WTC11 (cell line): Measurements from ENCODE around the gene IGSF9B. TPM values are rescaled to one million over a fixed set of nuclear protein-coding genes. Genes with fewer than 3 reads are reported as not detected.

ENCODE experiments used
- ATAC-seq: fragments of 200-7000 bp; cut with Tn5 transposase; 2 replicates; pipeline ENCODE4 v1.10.0; 2021; ENCODE audit warnings: mild to moderate bottlenecking, moderate library complexity
- CTCF ChIA-PET: fragments of 300-600 bp; sonication (Branson Sonifier 250); formaldehyde crosslinking; loops from one replicate; lab custom pipeline; 2021; ENCODE audit warnings: antibody characterized with exemption; lab: Charles Lee
- POLR2A ChIA-PET: fragments of 350-600 bp; sonication (Branson Sonifier 250); formaldehyde crosslinking; loops from one replicate; lab custom pipeline; 2021; ENCODE audit warnings: antibody characterized with exemption; lab: Charles Lee
- DNase-seq: peaks from one replicate; pipeline ENCODE4 v3.0.0; 2021; ENCODE audit warnings: low spot score
- H3K27ac Mint-ChIP-seq: 2 replicates; pipeline ENCODE4 v1.8.0; 2021; ENCODE audit warnings: mixed read lengths
- H3K27me3 Mint-ChIP-seq: 2 replicates; pipeline ENCODE4 v1.8.0; 2021; ENCODE audit warnings: low read depth, mild to moderate bottlenecking, moderate library complexity, mixed read lengths
- H3K36me3 Mint-ChIP-seq: 2 replicates; pipeline ENCODE4 v1.8.0; 2021; ENCODE audit warnings: mixed read lengths
- H3K4me1 Mint-ChIP-seq: 2 replicates; pipeline ENCODE4 v1.8.0; 2022; ENCODE audit warnings: mixed read lengths
- H3K4me3 Mint-ChIP-seq: 2 replicates; pipeline ENCODE4 v1.8.0; 2021; ENCODE audit warnings: mild to moderate bottlenecking, moderate library complexity, mixed read lengths
- H3K9me3 Mint-ChIP-seq: 2 replicates; pipeline ENCODE4 v1.8.0; 2021; ENCODE audit warnings: mixed read lengths
- ATF3 ChIP-seq: sonication (generic); formaldehyde crosslinking; conservative IDR thresholded peaks from 2 replicates; pipeline ENCODE4 v1.8.1; 2022; ENCODE audit warnings: mild to moderate bottlenecking, missing genetic modification reagents
- ATF6 ChIP-seq: sonication (generic); formaldehyde crosslinking; IDR thresholded peaks from 2 replicates; pipeline ENCODE4 v1.8.1; 2023; ENCODE audit warnings: mild to moderate bottlenecking, missing genetic modification reagents
- CBFB ChIP-seq: sonication (generic); formaldehyde crosslinking; IDR thresholded peaks from 2 replicates; pipeline ENCODE4 v1.8.1; 2022; ENCODE audit warnings: mild to moderate bottlenecking, low read depth, missing genetic modification reagents
- ETV6 ChIP-seq: sonication (generic); formaldehyde crosslinking; IDR thresholded peaks from 2 replicates; pipeline ENCODE4 v1.8.1; 2022; ENCODE audit warnings: mild to moderate bottlenecking, missing genetic modification reagents
- FOXP1 ChIP-seq: sonication (generic); formaldehyde crosslinking; IDR thresholded peaks from 2 replicates; pipeline ENCODE4 v1.8.0; 2022; ENCODE audit warnings: missing genetic modification reagents, mild to moderate bottlenecking, moderate library complexity, borderline replicate concordance
- FOXP4 ChIP-seq: sonication (generic); formaldehyde crosslinking; IDR thresholded peaks from 2 replicates; pipeline ENCODE4 v1.8.0; 2022; ENCODE audit warnings: mild to moderate bottlenecking, missing genetic modification reagents
- GABPB1 ChIP-seq: sonication (generic); formaldehyde crosslinking; IDR thresholded peaks from 2 replicates; pipeline ENCODE4 v1.8.1; 2023; ENCODE audit warnings: mild to moderate bottlenecking, missing genetic modification reagents
- GTF2I ChIP-seq: fragments of 250-450 bp; sonication (Bioruptor Pico); conservative IDR thresholded peaks from 2 replicates; pipeline ENCODE4 v1.4.0; 2021; ENCODE audit warnings: mild to moderate bottlenecking
- MXD4 ChIP-seq: fragments of 250-450 bp; sonication (Bioruptor Pico); IDR thresholded peaks from 2 replicates; pipeline ENCODE4 v1.8.0; 2021; ENCODE audit warnings: mild to moderate bottlenecking, moderate library complexity, borderline replicate concordance
- PREB ChIP-seq: sonication (generic); formaldehyde crosslinking; IDR thresholded peaks from 2 replicates; pipeline ENCODE4 v1.8.1; 2022; ENCODE audit warnings: mild to moderate bottlenecking, missing genetic modification reagents, moderate library complexity, borderline replicate concordance
- RELA ChIP-seq: sonication (generic); formaldehyde crosslinking; IDR thresholded peaks from 2 replicates; pipeline ENCODE4 v1.8.1; 2022; ENCODE audit warnings: missing genetic modification reagents, mild to moderate bottlenecking, borderline replicate concordance
- SMAD3 ChIP-seq: sonication (generic); formaldehyde crosslinking; IDR thresholded peaks from 2 replicates; pipeline ENCODE4 v1.8.0; 2022; ENCODE audit warnings: missing genetic modification reagents, mild to moderate bottlenecking, borderline replicate concordance
- SMAD4 ChIP-seq: sonication (generic); formaldehyde crosslinking; IDR thresholded peaks from 2 replicates; pipeline ENCODE4 v1.8.0; 2022; ENCODE audit warnings: mild to moderate bottlenecking, missing genetic modification reagents
- TP53 ChIP-seq: sonication (generic); formaldehyde crosslinking; IDR thresholded peaks from 2 replicates; pipeline ENCODE4 v1.8.1; 2023; ENCODE audit warnings: mild to moderate bottlenecking, missing genetic modification reagents
- USF1 ChIP-seq: sonication (generic); formaldehyde crosslinking; IDR thresholded peaks from 2 replicates; pipeline ENCODE4 v1.8.0; 2022; ENCODE audit warnings: mild to moderate bottlenecking, missing genetic modification reagents
- ZBTB21 ChIP-seq: sonication (generic); formaldehyde crosslinking; IDR thresholded peaks from 2 replicates; pipeline ENCODE4 v1.8.1; 2023; ENCODE audit warnings: mild to moderate bottlenecking, missing genetic modification reagents, borderline replicate concordance
- ZMAT4 ChIP-seq: fragments of 250-450 bp; sonication (Bioruptor Pico); IDR thresholded peaks from 2 replicates; pipeline ENCODE4 v1.9.0; 2021; ENCODE audit warnings: mild to moderate bottlenecking
- ZNF232 ChIP-seq: sonication (generic); formaldehyde crosslinking; IDR thresholded peaks from 2 replicates; pipeline ENCODE4 v1.8.0; 2022; ENCODE audit warnings: mild to moderate bottlenecking, missing genetic modification reagents
- ZNF263 ChIP-seq: sonication (generic); formaldehyde crosslinking; IDR thresholded peaks from 2 replicates; pipeline ENCODE4 v1.8.1; 2022; ENCODE audit warnings: low read depth, mild to moderate bottlenecking, moderate library complexity, missing genetic modification reagents
- ZNF416 ChIP-seq: fragments of 250-450 bp; sonication (Bioruptor Pico); IDR thresholded peaks from 2 replicates; pipeline ENCODE4 v1.9.0; 2021; ENCODE audit warnings: mild to moderate bottlenecking, inconsistent platforms
- ZNF423 ChIP-seq: fragments of 250-450 bp; sonication (Bioruptor Pico); IDR thresholded peaks from 2 replicates; pipeline ENCODE4 v2.1.2; 2022; ENCODE audit warnings: mild to moderate bottlenecking, moderate library complexity
- total RNA-seq: library from RNA; stranded (reverse); gene quantifications from 3 replicates; pipeline ENCODE4 v1.2.3, GENCODE V29; 2021
- TF ChIP-seq, protein P1 (sequence below): sonication (generic); formaldehyde crosslinking; IDR thresholded peaks from 2 replicates; pipeline ENCODE4 v1.8.1; 2023; ENCODE audit warnings: mild to moderate bottlenecking, missing genetic modification reagents, borderline replicate concordance
- TF ChIP-seq, protein P2 (sequence below): sonication (generic); formaldehyde crosslinking; IDR thresholded peaks from 2 replicates; pipeline ENCODE4 v1.8.1; 2023; ENCODE audit warnings: mild to moderate bottlenecking, missing genetic modification reagents, moderate library complexity
- TF ChIP-seq, protein P3 (sequence below): fragments of 250-450 bp; sonication (Bioruptor Pico); IDR thresholded peaks from 2 replicates; pipeline ENCODE4 v1.9.0; 2021; ENCODE audit warnings: moderate library complexity, mild to moderate bottlenecking, inconsistent platforms, borderline replicate concordance

IGSF9B gene
- total RNA-seq, 1 experiment from 2014 or later, result 52.7 TPM

DNA sequence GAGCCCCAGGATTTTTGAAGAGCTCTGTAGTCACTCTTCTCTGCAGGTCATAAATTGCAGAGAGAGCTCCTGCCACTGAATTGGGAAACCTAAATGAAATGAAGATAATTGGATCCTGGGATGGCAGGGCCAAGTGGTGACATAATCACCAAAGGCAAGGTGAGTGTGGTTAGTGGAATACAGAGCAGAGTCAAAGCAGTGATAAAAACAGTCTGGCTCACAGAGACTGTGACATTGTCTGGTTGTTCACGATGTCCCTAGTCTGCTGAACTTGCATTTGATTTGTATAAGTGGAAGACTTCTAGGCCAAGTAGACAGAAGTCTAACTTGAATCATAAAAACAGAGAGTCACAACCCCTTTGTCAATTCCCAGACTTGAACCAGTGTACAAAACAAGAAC, 84.6 kb downstream of the IGSF9B start:
- Mint-ChIP-seq H3K4me3 (no peak overlapping the region), H3K36me3 (no peaks in the 10 kb centered on the region), H3K27ac (no peak overlapping the region), H3K9me3 (peaks cover 14% of the 10 kb centered on the region), H3K4me1 (no peaks in the 10 kb centered on the region), H3K27me3 (no peaks in the 10 kb centered on the region; the same call in 1 of the 2 replicates)
- ChIA-PET CTCF (no interaction called here), POLR2A (no interaction called here)
- ATAC-seq (no peak), DNase-seq (no peak)
- no peak for TF ChIP-seq ETV6 (CRISPR knock-in tag)
- no peak for TF ChIP-seq ZNF263 (CRISPR knock-in tag)
- no peak for TF ChIP-seq PREB (CRISPR knock-in tag)
- no peak for TF ChIP-seq ZBTB21
- no peak for TF ChIP-seq SMAD3 (CRISPR knock-in tag)
- no peak for TF ChIP-seq ZNF416
- TF ChIP-seq, protein P1, sequence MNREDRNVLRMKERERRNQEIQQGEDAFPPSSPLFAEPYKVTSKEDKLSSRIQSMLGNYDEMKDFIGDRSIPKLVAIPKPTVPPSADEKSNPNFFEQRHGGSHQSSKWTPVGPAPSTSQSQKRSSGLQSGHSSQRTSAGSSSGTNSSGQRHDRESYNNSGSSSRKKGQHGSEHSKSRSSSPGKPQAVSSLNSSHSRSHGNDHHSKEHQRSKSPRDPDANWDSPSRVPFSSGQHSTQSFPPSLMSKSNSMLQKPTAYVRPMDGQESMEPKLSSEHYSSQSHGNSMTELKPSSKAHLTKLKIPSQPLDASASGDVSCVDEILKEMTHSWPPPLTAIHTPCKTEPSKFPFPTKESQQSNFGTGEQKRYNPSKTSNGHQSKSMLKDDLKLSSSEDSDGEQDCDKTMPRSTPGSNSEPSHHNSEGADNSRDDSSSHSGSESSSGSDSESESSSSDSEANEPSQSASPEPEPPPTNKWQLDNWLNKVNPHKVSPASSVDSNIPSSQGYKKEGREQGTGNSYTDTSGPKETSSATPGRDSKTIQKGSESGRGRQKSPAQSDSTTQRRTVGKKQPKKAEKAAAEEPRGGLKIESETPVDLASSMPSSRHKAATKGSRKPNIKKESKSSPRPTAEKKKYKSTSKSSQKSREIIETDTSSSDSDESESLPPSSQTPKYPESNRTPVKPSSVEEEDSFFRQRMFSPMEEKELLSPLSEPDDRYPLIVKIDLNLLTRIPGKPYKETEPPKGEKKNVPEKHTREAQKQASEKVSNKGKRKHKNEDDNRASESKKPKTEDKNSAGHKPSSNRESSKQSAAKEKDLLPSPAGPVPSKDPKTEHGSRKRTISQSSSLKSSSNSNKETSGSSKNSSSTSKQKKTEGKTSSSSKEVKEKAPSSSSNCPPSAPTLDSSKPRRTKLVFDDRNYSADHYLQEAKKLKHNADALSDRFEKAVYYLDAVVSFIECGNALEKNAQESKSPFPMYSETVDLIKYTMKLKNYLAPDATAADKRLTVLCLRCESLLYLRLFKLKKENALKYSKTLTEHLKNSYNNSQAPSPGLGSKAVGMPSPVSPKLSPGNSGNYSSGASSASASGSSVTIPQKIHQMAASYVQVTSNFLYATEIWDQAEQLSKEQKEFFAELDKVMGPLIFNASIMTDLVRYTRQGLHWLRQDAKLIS (CRISPR knock-in tag), result no peak
- no peak for TF ChIP-seq GTF2I (CRISPR knock-in tag)
- TF ChIP-seq, protein P2, sequence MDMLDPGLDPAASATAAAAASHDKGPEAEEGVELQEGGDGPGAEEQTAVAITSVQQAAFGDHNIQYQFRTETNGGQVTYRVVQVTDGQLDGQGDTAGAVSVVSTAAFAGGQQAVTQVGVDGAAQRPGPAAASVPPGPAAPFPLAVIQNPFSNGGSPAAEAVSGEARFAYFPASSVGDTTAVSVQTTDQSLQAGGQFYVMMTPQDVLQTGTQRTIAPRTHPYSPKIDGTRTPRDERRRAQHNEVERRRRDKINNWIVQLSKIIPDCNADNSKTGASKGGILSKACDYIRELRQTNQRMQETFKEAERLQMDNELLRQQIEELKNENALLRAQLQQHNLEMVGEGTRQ, result no peak

- peaks cover 4% of the 10 kb centered on the region; the same call in 1 of the 2 replicates for H3K9me3 Mint-ChIP-seq
- H3K36me3 Mint-ChIP-seq, result no peaks in the 10 kb centered on the region
- CTCF ChIA-PET, result no interaction called here
- DNase-seq (no peak), ATAC-seq (no peak)
- no peak overlapping the region for H3K27ac Mint-ChIP-seq
- H3K4me3 Mint-ChIP-seq, result no peak overlapping the region
- TF ChIP-seq CBFB (CRISPR knock-in tag) (no peak), ZBTB21 (no peak), SMAD4 (no peak), USF1 (no peak), ZNF423 (CRISPR knock-in tag) (no peak), ZNF232 (CRISPR knock-in tag) (no peak), TP53 (no peak), ATF6 (CRISPR knock-in tag) (no peak), GABPB1 (no peak), ETV6 (CRISPR knock-in tag) (no peak), FOXP4 (CRISPR knock-in tag) (no peak), RELA (CRISPR knock-in tag) (no peak), GTF2I (CRISPR knock-in tag) (no peak), FOXP1 (CRISPR knock-in tag) (no peak), ATF3 (CRISPR knock-in tag) (no peak), ZMAT4 (CRISPR knock-in tag) (no peak), MXD4 (CRISPR knock-in tag) (no peak)
- TF ChIP-seq, protein P3, sequence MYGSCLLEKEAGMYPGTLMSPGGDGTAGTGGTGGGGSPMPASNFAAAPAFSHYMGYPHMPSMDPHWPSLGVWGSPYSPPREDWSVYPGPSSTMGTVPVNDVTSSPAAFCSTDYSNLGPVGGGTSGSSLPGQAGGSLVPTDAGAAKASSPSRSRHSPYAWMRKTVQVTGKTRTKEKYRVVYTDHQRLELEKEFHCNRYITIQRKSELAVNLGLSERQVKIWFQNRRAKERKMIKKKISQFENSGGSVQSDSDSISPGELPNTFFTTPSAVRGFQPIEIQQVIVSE (CRISPR knock-in tag), result no peak
- POLR2A ChIA-PET, result no interaction called here
- no peaks in the 10 kb centered on the region for H3K4me1 Mint-ChIP-seq
- H3K27me3 Mint-ChIP-seq, result no peaks in the 10 kb centered on the region
These were observed 89.3 kb downstream of the IGSF9B start for GRCh38 chr11:133867456-133867855.
